ENCODE measurements around the gene PRAMEF12.
"Not testable (repeated sequence)": the region's sequence is repeated elsewhere in the genome, so short reads cannot be mapped to it uniquely, and the experiment has no call there.

Gene PRAMEF12

GRCh38 chr1:12773438-12773837 is at the start of gene PRAMEF12:
Gene PRAMEF12 (plus strand): TSS chr1:12773738. CDS start chr1:12774868, 1,130 bp downstream.
- no peak for DNase-seq

- DNase-seq = no peak
Measured at GRCh38 chr1:12728391-12728790, 45.1 kb upstream of the PRAMEF12 start.

DNA sequence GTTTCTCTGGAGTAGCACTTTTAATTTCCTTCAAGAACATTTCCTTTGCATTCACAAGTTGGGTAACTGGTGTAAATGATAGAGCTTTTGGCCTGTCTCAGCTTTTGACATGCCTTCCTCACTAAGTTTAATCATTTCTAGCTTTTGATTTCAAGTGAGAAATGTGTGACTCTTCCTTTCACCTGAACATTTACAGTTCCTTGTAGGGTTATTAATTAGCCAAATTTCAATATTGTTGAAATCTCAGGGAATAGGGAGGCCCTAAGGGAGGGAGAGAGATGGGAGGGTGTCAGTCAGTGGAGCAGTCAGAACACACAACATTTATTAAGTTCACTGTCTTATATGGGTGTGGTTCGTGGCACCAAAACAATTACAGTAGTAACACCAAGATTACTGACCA is 43.4 kb upstream of the PRAMEF12 start:
- no peak for DNase-seq

GRCh38 chr1:12731084-12731483 is 42.5 kb upstream of the PRAMEF12 start:
- DNase-seq = not testable (repeated sequence)

DNA sequence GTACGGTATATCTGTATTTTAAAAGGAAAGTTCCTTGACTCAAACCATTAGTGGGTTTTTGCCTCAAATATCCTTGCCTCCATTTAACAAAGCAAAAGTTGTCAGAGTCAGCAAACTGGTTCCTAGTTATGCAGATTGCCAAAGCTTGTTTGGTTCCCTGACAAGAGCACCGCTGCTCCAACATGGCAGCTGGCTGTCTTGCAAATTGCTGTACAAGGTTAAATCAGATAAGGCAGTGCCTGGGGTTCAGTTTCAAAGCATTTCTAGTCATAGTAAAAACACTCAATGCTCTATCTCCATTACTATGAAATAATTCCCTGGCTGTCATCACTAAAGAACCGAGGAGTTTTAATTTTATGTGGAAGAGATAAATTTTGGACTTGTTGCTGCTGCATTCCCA is 38.9 kb upstream of the PRAMEF12 start:
- DNase-seq = no peak

DNA sequence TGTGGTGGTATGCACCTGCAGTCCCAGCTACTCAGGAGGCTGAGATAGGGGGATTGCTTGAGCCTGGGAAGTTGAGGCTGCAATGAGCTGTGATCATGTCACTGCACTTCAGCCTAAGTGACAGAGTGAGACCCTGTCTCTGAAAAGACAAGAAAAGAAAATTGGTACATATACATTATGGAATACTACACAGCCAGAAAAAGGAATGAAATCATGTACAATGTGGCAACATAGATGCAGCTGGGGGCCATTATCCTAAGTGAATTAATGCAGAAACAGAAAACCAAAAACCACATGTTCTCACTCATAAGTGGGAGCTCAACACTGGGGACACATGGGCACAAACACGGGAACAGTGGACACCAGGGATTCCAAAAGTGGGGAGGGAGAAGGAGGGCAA is 34.6 kb upstream of the PRAMEF12 start:
- DNase-seq = no peak

DNA sequence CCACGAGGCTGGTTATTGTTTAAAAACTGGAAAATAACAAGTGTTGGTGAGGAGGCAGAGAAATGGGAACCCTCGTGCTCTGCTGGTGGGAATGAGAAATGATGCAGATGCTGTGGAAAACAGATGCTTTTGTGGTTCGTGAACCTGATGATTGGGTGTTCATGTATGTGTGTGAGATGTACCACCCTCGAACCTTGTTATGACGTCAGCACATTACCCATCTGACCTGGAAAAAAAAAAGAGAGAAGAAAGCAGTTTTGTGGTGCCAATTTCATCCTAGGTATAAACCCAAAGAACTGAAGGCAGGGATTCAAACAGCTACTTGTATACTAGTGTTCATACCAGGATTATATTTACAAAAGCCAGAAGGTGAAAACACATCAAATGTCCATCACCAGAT is 33.9 kb upstream of the PRAMEF12 start:
- DNase-seq = no peak

DNA sequence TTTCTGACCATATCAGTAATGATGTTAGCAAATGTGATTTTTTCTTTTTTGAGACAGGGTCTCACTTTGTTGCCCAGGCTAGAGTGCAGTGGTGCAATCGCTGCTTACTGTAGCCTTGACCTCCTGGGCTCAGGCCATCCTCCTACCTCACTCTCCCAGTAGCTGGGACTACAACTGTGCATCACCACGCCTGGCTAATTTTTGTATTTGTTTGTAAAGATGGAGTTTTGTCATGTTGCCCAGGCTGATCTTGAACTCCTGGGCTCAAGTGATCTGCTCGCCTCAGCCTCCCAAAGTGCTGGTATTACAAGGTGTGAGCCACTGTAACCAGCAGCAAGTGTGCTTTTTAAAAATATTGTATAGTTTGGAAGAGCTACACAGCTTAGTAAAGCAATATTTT is 31.6 kb upstream of the PRAMEF12 start:
- DNase-seq = no peak

- DNase-seq = no peak
Measured at GRCh38 chr1:12745126-12745991, 28.2 kb upstream of the PRAMEF12 start.

- peak; percentile 13 for DNase-seq
Measured at GRCh38 chr1:12745992-12746323, 27.6 kb upstream of the PRAMEF12 start, which contains the start of gene CFAP107. Gene CFAP107 (plus strand): TSS chr1:12746200. CDS start chr1:12746431, 231 bp downstream.

DNA sequence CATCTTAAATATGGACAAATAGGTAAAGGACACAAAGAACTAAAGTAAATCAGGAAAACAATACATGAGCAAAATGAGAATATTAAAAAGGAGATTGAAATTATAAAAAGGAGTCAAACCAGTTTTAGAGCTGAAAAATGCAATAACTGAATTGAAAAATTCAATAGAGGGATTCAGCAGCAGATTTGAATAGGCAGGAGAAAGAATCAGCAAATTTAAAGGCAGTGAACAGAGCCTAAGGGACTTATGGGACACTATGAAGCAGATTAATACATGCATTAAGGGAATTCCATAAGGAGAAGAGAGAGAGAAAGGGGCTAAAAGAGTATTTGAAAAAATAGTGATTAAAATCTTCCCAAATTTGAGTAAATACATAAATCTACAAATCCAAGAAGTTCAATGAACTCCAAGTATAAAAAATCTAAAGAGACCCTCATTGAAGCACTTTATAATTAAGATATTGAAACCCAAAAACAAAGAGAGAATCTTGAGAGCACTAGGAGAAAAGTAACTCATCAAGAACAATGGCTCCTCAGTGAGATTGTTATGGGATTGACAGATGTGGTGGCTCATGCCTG is 24.7 kb upstream of the PRAMEF12 start:
- no peak for DNase-seq

- DNase-seq = no peak
Measured at GRCh38 chr1:12754738-12755137, 18.8 kb upstream of the PRAMEF12 start.

GRCh38 chr1:12756273-12756672 is 17.3 kb upstream of the PRAMEF12 start:
- DNase-seq = peak; percentile 68

DNA sequence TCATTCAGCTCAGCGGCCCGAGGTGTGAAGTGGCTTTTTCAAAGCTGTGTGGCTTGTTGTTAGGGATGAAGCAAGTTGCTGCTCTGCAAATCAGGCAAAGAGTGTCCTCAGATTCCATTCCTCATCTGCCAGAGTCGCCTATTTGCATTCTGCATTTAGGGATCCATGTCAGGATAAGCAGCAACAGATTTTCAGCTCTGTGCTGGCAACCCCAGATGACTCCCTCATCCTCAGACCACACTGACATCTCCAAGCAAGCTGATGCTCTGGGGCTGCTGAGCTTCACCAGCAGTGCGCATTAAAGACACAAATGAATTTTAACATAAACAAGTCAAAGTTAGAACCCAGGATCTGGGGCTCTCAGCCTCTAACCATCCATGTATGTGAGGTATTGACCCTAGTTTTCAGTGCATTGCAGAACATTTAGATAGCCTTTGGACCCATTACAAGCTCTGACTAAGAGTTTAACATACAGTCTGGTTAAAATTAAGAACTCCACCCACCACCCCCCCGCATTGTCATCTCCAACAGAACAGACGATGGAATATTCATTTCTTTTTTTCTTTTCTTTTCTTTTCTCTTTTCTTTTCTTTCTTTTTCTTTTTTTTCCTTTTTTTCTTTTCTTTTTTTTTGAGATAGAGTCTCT is 16.6 kb upstream of the PRAMEF12 start:
- no peak for DNase-seq

DNA sequence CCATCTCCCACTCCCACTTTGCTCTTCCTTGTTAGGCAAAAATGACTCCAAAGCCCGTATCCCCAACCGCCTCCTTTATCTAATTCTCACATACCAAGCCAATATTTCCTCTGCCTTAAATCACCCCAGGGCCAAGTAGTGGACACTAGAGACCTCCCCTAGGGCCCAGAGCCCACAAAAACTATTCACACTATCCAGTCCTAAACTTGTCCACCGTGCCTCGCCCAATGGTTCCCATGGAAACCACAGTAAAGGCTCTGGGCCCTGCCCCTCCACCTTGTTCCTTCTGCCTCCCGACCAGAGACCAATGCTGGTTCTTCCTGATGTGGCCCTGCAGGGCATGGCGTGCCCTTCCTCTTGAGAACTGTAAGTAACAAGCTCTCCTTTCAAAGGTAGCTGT is 15.7 kb upstream of the PRAMEF12 start:
- DNase-seq = no peak

DNA sequence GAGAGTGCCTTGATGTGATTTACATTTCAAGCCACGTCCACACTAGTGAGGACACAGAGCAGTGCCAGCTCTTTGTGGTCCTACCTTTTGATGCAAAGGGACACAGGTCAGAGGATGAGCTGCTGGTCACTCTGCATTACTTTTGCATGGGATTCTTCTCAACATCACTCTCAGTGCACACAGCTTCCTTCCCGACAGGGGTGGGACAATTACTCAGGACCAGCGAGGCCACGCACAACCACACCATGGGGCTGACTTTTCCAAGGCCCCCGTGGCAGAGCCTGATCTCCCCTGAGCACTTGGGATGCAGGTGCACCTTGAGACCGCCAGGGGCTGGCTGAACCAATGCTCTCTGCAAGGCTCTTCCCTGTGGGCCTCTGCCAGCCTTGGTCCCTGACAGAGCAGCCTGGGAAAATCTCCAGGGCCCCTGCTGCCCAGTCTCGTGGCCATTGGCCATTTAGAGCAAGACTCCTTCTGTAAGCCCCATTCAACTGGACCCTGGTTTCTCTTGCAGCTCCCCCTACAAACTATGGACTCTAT is 13.2 kb upstream of the PRAMEF12 start:
- DNase-seq = no peak

GRCh38 chr1:12761781-12762180 is 11.8 kb upstream of the PRAMEF12 start:
- DNase-seq = no peak

DNA sequence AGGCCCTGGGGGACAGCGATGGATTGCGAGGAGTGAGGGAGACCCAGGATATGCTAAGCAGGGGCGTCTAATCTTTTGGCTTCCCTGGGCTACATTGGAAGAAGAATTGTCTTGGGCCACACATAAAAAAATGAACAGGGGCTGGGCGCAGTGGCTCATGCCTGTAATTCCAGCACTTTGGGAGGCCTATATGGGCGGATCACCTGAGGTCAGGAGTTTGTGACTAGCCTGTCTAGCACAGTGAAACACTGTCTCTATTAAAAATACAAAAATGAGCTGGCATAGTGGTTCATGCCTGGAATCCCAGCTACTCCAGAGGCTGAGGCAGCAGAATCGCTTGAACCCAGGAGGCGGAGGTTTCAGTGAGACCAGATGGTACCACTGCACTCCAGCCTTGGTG is 10.8 kb upstream of the PRAMEF12 start:
- no peak for DNase-seq

- DNase-seq = no peak
Measured at GRCh38 chr1:12763479-12763878, 10.1 kb upstream of the PRAMEF12 start.

DNA sequence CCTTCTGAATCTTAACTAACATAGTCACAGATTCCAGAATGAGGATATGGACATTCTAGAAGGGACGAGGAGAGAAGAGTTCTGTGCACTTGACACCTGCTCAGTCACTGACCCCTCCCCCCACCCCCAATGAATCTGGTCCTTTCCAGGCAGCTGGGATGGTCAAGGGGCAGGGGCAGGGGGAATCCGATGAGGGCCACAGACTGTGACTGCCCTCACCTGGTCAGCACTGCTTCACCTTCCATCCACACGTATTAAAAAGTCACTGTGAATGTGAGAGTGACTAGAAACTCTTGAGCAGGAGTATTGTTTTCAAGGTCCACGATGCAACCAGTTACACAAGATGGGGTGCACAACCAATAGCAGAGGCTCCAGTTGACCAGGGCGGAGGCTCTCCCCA is 9.5 kb upstream of the PRAMEF12 start:
- DNase-seq = no peak

DNA sequence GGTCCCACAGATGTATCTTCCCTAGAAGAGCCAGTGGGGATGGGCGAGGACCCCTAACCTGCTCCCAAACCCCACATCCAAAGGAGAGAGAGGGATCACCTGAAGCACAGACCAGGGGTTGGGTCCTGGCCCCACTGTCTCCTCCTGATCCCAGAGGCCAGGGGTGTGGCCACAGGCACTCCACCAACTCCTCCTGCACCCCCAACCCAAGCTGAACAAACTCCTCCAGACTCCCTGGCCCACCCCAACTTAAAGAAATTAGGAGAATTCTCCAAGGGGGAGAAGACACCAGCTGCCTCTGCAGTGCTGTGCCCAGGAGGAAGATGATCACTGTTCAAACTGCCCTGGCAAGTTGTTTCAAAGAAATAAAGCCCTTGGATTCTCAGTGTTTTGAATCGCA is 4.5 kb upstream of the PRAMEF12 start:
- no peak for DNase-seq

DNA sequence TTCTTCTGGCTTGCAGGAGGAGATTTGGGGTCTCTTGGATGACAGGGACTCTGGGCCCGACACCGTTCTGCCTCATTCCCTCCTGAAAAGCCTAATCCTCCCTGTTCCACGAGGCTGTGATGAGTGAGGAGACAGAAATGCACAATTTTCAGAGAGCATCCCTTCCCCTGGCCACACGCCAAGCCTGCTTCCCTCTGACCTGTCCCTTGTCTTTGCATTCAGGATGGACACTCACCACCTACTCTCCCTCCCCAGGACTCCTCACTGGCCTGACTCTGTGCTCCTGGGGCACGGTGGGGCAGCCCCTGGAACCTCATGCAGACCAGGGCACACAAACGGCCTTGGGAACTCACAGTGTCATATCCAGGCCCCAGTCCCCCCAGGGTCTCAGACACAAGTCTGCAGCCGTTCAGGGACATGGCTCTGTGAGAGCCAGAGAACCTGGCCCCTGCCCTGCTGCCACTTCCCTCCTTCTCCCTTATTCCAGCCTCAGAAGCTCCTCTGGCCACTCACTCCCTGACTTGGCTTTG is 3.5 kb upstream of the PRAMEF12 start:
- DNase-seq = no peak

DNA sequence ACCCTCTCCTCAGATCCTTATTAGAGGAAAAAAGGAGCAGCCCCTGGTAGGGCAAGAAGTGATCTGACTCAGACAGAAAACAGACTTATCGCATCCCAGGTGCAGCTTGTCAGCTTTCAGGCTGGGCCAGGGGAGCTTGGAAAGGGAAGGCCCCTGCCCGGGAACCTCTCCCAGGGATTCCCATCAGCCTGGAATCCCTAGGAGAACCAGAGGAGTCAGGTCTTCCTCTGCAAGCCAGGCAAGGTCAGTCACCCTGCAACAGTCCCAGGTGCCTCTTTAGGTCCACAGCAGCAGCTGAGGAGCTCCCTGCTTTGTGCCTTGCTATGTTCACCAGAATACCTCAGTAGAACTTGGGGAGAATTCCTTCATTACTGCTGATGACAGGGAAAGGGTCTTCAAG is 2.9 kb upstream of the PRAMEF12 start:
- DNase-seq = no peak

DNA sequence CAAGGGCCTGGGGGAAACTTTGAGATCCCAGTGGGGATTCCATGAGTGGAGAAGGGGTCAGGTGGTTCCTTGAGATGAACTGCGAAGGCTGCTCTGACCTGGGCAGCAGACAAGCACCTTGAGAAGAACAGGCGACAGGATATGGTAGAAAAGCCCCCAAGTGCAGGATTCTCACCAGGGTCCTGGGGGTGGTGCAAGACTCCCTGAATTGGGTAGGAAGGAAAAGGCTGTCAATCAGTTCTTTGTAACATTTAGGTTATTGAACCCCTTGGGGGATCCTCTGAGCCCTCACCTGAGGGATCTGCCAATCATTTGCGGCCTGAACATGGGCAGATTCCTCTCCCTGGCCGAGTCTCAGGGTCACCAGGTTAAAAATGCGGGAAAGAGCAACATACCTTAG is 2.4 kb upstream of the PRAMEF12 start:
- no peak for DNase-seq

Data from NCI-H345 (cell line).